GM12865 (cell line): Measurements from ENCODE around the gene EPHA7.

Experiments
- DNase-seq: peaks from one replicate; pipeline ENCODE4 v3.0.0; 2010; ENCODE audit warnings: low read depth
- H3K4me3 ChIP-seq: 2 replicates; pipeline ENCODE4 v1.5.1; 2011; ENCODE audit warnings: mild to moderate bottlenecking, low read depth, low read length, control low read depth
- CTCF ChIP-seq: IDR thresholded peaks from 2 replicates; pipeline ENCODE4 v1.5.1; 2011; ENCODE audit warnings: low read length, control low read depth, low read depth, inconsistent platforms; ENCODE audit not compliant: insufficient read depth; ENCODE audit errors: missing control alignments

Gene EPHA7

GRCh38 chr6:93213028-93213427 lies 206.3 kb downstream of the EPHA7 start:
- DNase-seq: no peak
- H3K4me3 ChIP-seq: no peak overlapping the region
- no peak for TF ChIP-seq CTCF

GRCh38 chr6:93210908-93211307 lies 208.5 kb downstream of the EPHA7 start:
- DNase-seq: no peak
- TF ChIP-seq CTCF: no peak
- no peak overlapping the region for H3K4me3 ChIP-seq

GRCh38 chr6:93209358-93209757 lies 210.0 kb downstream of the EPHA7 start:
- DNase-seq: no peak
- H3K4me3 ChIP-seq: no peak overlapping the region
- no peak for TF ChIP-seq CTCF

GRCh38 chr6:93196406-93196970 lies 222.9 kb downstream of the EPHA7 start:
- no peak for DNase-seq
- H3K4me3 ChIP-seq: no peak overlapping the region
- no peak for TF ChIP-seq CTCF

- no peak for TF ChIP-seq CTCF
- DNase-seq: no peak
- H3K4me3 ChIP-seq: no peak overlapping the region
These were observed 224.9 kb downstream of the EPHA7 start for GRCh38 chr6:93194480-93194879.

- no peak for DNase-seq
- no peak overlapping the region for H3K4me3 ChIP-seq
- TF ChIP-seq CTCF: no peak
These were observed 225.5 kb downstream of the EPHA7 start for GRCh38 chr6:93193868-93194267.
